Neural cell (in vitro differentiated cells): Measurements from ENCODE around the gene WNT2B. TPM values are rescaled to one million over a fixed set of nuclear protein-coding genes. Genes with fewer than 3 reads are reported as not detected.

Experiments used
- H2AFZ ChIP-seq: fragments of 200-600, 300-800 bp; sonication (generic), shearing (Covaris generic); 2 replicates; pipeline ENCODE4 v1.6.0; 2014; ENCODE audit warnings: low read depth, mild to moderate bottlenecking, antibody characterized with exemption, low read length, moderate library complexity
- H3F3A ChIP-seq: fragments of 200-600 bp; shearing (Covaris generic); 2 replicates; pipeline ENCODE4 v1.6.1; 2016; ENCODE audit warnings: mild to moderate bottlenecking, moderate library complexity, mixed read lengths, antibody characterized with exemption, low read length; ENCODE audit not compliant: insufficient read depth, poor library complexity, severe bottlenecking
- H3K27ac ChIP-seq: fragments of 200-600, 300-800 bp; sonication (generic), shearing (Covaris generic); 2 replicates; pipeline ENCODE4 v1.5.1; 2014; ENCODE audit warnings: mild to moderate bottlenecking, low read length, moderate library complexity
- H3K27me3 ChIP-seq: fragments of 300-800, 200-600 bp; sonication (generic), shearing (Covaris generic); 2 replicates; pipeline ENCODE4 v1.6.0; 2014; ENCODE audit warnings: mild to moderate bottlenecking, low read depth, low read length, moderate library complexity; ENCODE audit not compliant: insufficient read depth
- H3K36me3 ChIP-seq: fragments of 300-800, 200-600 bp; sonication (generic), shearing (Covaris generic); 2 replicates; pipeline ENCODE4 v1.5.1; 2014; ENCODE audit warnings: mild to moderate bottlenecking, antibody characterized with exemption, low read length, moderate library complexity; ENCODE audit not compliant: insufficient read depth
- H3K4me2 ChIP-seq: fragments of 300-800, 200-600 bp; sonication (generic), shearing (Covaris generic); 2 replicates; pipeline ENCODE4 v1.6.0; 2014; ENCODE audit warnings: mild to moderate bottlenecking, low read length
- H3K4me3 ChIP-seq: fragments of 300-800, 200-600 bp; sonication (generic), shearing (Covaris generic); 2 replicates; pipeline ENCODE4 v1.5.1; 2014; ENCODE audit warnings: mild to moderate bottlenecking, low read length, moderate library complexity
- H3K79me2 ChIP-seq: fragments of 200-600 bp; shearing (Covaris generic); replicated peaks from 2 replicates; pipeline ENCODE4 v1.6.0; 2014; ENCODE audit warnings: mild to moderate bottlenecking, low read length, moderate library complexity; ENCODE audit not compliant: insufficient read depth
- H3K9ac ChIP-seq: fragments of 300-800, 200-600 bp; sonication (generic), shearing (Covaris generic); 2 replicates; pipeline ENCODE4 v1.6.1; 2016; ENCODE audit warnings: mild to moderate bottlenecking, low read length, mixed read lengths
- H3K9me2 ChIP-seq: fragments of 200-600 bp; shearing (Covaris generic); 2 replicates; pipeline ENCODE4 v1.6.1; 2016; ENCODE audit warnings: mild to moderate bottlenecking, low read length, mixed read lengths; ENCODE audit not compliant: insufficient read depth
- H3K9me3 ChIP-seq: fragments of 200-600, 300-800 bp; sonication (generic), shearing (Covaris generic); 2 replicates; pipeline ENCODE4 v1.6.1; 2016; ENCODE audit warnings: mild to moderate bottlenecking, mixed run types, low read length, moderate library complexity, mixed read lengths
- H4K20me1 ChIP-seq: fragments of 200-600 bp; shearing (Covaris generic); 2 replicates; pipeline ENCODE4 v1.6.1; 2016; ENCODE audit warnings: mild to moderate bottlenecking, mixed run types; ENCODE audit not compliant: insufficient read depth
- CTCF ChIP-seq: fragments of 450-650 bp; IDR thresholded peaks from 2 replicates; pipeline ENCODE4 v1.5.1; 2014; ENCODE audit warnings: antibody characterized with exemption, mild to moderate bottlenecking, moderate library complexity; ENCODE audit not compliant: poor library complexity, severe bottlenecking
- EP300 ChIP-seq: fragments of 450-650 bp; conservative IDR thresholded peaks from 2 replicates; pipeline ENCODE4 v1.6.1; 2014; ENCODE audit warnings: antibody characterized with exemption, mild to moderate bottlenecking, moderate library complexity; ENCODE audit not compliant: poor library complexity, severe bottlenecking
- EZH2 ChIP-seq: fragments of 200-600, 300-800 bp; shearing (Covaris generic), sonication (generic); IDR thresholded peaks from 2 replicates; pipeline ENCODE4 v1.6.1; 2014; ENCODE audit warnings: antibody characterized with exemption, low read length, borderline replicate concordance, mild to moderate bottlenecking; ENCODE audit not compliant: insufficient read depth, poor library complexity, severe bottlenecking
- MXI1 ChIP-seq: fragments of 450-650 bp; conservative IDR thresholded peaks from 2 replicates; pipeline ENCODE4 v1.6.1; 2014; ENCODE audit warnings: antibody characterized with exemption, mild to moderate bottlenecking; ENCODE audit not compliant: poor library complexity, severe bottlenecking
- POLR2AphosphoS5 ChIP-seq: IDR thresholded peaks from 2 replicates; pipeline ENCODE4 v1.6.1; 2012
- RAD21 ChIP-seq: fragments of 450-650 bp; conservative IDR thresholded peaks from 2 replicates; pipeline ENCODE4 v1.6.1; 2014; ENCODE audit warnings: antibody characterized with exemption, mild to moderate bottlenecking, moderate library complexity
- REST ChIP-seq: IDR thresholded peaks from 2 replicates; pipeline ENCODE4 v1.6.1; 2012; ENCODE audit warnings: borderline replicate concordance
- SMC3 ChIP-seq: fragments of 450-650 bp; conservative IDR thresholded peaks from 2 replicates; pipeline ENCODE4 v1.6.1; 2014; ENCODE audit warnings: antibody characterized with exemption, mild to moderate bottlenecking, moderate library complexity; ENCODE audit not compliant: poor library complexity
- TAF1 ChIP-seq: IDR thresholded peaks from 2 replicates; pipeline ENCODE4 v1.6.1; 2012; ENCODE audit warnings: low read depth
- polyA plus RNA-seq: library from polyadenylated mRNA; depleted of rRNA; stranded (reverse); fragments of >200 nt; gene quantifications from 2 replicates; pipeline ENCODE4 v1.2.3, GENCODE V29; 2014

WNT2B gene
- polyA plus RNA-seq, 1 donor from 2014 or later: 3.1 TPM

- no peaks in the 10 kb centered on the region for H3K79me2 ChIP-seq
- H4K20me1 ChIP-seq: no peaks in the 10 kb centered on the region
- H3K27ac ChIP-seq: no peak overlapping the region
- H3K9ac ChIP-seq: no peak overlapping the region
- H3K36me3 ChIP-seq: no peaks in the 10 kb centered on the region
- H3K27me3 ChIP-seq: no peaks in the 10 kb centered on the region
- H3K9me3 ChIP-seq: no peaks in the 10 kb centered on the region
- H3K9me2 ChIP-seq: no peaks in the 10 kb centered on the region
- H3K4me2 ChIP-seq: no peak overlapping the region
- no peak overlapping the region for H2AFZ ChIP-seq
- TF ChIP-seq POLR2AphosphoS5: no peak
- no peak overlapping the region for H3K4me3 ChIP-seq
- no peaks in the 10 kb centered on the region for H3F3A ChIP-seq
Observed at GRCh38 chr1:112548547-112548946, 39.8 kb downstream of the WNT2B start.

GRCh38 chr1:112549590-112549989 lies 40.8 kb downstream of the WNT2B start:
- H3K9me3 ChIP-seq: no peaks in the 10 kb centered on the region
- no peaks in the 10 kb centered on the region for H4K20me1 ChIP-seq
- H3K79me2 ChIP-seq: no peaks in the 10 kb centered on the region
- H3K4me3 ChIP-seq: no peak overlapping the region
- H3K27me3 ChIP-seq: no peaks in the 10 kb centered on the region
- no peak overlapping the region for H3K4me2 ChIP-seq
- H3F3A ChIP-seq: no peaks in the 10 kb centered on the region
- no peak overlapping the region for H3K9ac ChIP-seq
- no peak overlapping the region for H3K27ac ChIP-seq
- no peaks in the 10 kb centered on the region for H3K9me2 ChIP-seq
- no peak overlapping the region for H2AFZ ChIP-seq
- TF ChIP-seq REST (no peak), POLR2AphosphoS5 (no peak), TAF1 (no peak), EP300 (no peak), CTCF (no peak), SMC3 (no peak)
- no peaks in the 10 kb centered on the region for H3K36me3 ChIP-seq

GRCh38 chr1:112554411-112554810 lies 45.6 kb downstream of the WNT2B start:
- Histone ChIP-seq H4K20me1 (no peaks in the 10 kb centered on the region), H3K4me3 (no peak overlapping the region), H3K36me3 (no peaks in the 10 kb centered on the region), H3F3A (no peaks in the 10 kb centered on the region), H2AFZ (no peak overlapping the region), H3K9me2 (no peaks in the 10 kb centered on the region), H3K27me3 (no peaks in the 10 kb centered on the region), H3K9ac (no peak overlapping the region), H3K79me2 (no peaks in the 10 kb centered on the region), H3K27ac (no peak overlapping the region), H3K4me2 (no peak overlapping the region), H3K9me3 (no peaks in the 10 kb centered on the region)
- TF ChIP-seq REST (no peak), SMC3 (no peak), TAF1 (no peak), EZH2 (no peak), EP300 (no peak), POLR2AphosphoS5 (no peak), MXI1 (no peak), RAD21 (no peak), CTCF (no peak)
